ENCODE data around the gene HPSE. TPM values are rescaled to one million over a fixed set of nuclear protein-coding genes. Genes with fewer than 3 reads are reported as not detected.

HPSE gene
- polyA plus RNA-seq, 3 donors, result 21.2 to 65.8 (median 31.2) TPM

DNA sequence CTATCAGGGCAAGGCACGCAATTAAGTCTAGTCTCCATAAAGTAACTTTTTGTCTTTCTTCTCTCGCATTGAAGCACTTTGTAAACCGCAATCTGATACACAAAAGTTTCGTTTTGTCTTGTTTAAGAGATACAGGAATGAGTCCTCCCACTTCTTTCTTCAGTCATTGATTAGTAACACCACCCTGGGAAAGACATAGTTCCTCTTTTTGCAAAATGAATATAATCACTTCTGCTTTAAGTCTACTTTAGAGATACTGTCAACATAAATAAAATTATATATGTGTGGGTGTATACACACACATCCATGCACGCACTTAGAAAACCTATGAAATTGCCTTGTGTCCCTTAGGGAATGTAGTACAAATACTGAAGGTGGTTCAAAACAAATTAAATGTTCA lies 61.7 kb downstream of the HPSE start:
- peak overlapping the region in 1 of 2 donors; percentile 9 for H3K27ac ChIP-seq (ENCODE audit: low read depth in 1 of 2, low read length in 2 of 2)
- peak in 2 of 3 donors; percentile 38 to 48 for DNase-seq
- no peaks in the 10 kb centered on the region for H3K9me3 ChIP-seq (replicated peaks in 1 of 2; ENCODE audit: control insufficient read depth in 1 of 2, insufficient read depth in 1 of 2, low read length in 2 of 2)
- peaks cover 0 to 12% of the 10 kb centered on the region in 2 donors for H3K4me1 ChIP-seq (ENCODE audit: control insufficient read depth in 1 of 2, insufficient read depth in 2 of 2, low read length in 2 of 2)
- no peak overlapping the region for H3K4me2 ChIP-seq (replicated peaks; ENCODE audit: extremely low read depth, low read length, poor library complexity, severe bottlenecking)
- TF ChIP-seq, protein P1, sequence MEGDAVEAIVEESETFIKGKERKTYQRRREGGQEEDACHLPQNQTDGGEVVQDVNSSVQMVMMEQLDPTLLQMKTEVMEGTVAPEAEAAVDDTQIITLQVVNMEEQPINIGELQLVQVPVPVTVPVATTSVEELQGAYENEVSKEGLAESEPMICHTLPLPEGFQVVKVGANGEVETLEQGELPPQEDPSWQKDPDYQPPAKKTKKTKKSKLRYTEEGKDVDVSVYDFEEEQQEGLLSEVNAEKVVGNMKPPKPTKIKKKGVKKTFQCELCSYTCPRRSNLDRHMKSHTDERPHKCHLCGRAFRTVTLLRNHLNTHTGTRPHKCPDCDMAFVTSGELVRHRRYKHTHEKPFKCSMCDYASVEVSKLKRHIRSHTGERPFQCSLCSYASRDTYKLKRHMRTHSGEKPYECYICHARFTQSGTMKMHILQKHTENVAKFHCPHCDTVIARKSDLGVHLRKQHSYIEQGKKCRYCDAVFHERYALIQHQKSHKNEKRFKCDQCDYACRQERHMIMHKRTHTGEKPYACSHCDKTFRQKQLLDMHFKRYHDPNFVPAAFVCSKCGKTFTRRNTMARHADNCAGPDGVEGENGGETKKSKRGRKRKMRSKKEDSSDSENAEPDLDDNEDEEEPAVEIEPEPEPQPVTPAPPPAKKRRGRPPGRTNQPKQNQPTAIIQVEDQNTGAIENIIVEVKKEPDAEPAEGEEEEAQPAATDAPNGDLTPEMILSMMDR (IDR thresholded peaks at IDR 0.05), result no peak
- Mint-ChIP-seq H3K4me1 (peaks cover 19% of the 10 kb centered on the region), H3K27ac (peak overlapping the region in 5 of 7 donors; percentile 28 to 67 (median 43)), H3K4me3 (no peak overlapping the region), H3K27me3 (ENCODE audit: low read depth in 3 of 3) (no peaks in the 10 kb centered on the region), H3K36me3 (peaks cover 74 to 91% of the 10 kb centered on the region in 2 donors), H3K9me3 (no peaks in the 10 kb centered on the region)
- H4K20me1 ChIP-seq (ENCODE audit: insufficient read depth, low read length), result no peaks in the 10 kb centered on the region
- peaks cover 63 to 93% of the 10 kb centered on the region in 2 donors for H3K36me3 ChIP-seq (replicated peaks in 1 of 2; ENCODE audit: control insufficient read depth in 1 of 2, insufficient read depth in 2 of 2, low read length in 2 of 2)
- no peak overlapping the region for H2AFZ ChIP-seq (ENCODE audit: insufficient read depth, low read depth, low read length, poor library complexity, severe bottlenecking)
- intact Hi-C loops (cut with micrococcal nuclease), result no loop called here
- no peaks in the 10 kb centered on the region for H3K27me3 ChIP-seq (ENCODE audit: control insufficient read depth in 2 of 2, insufficient read depth in 2 of 2, low read length in 2 of 2)
- no peak overlapping the region for H3K4me3 ChIP-seq (replicated peaks in 1 of 3; ENCODE audit: low read depth in 2 of 3, low read length in 3 of 3)
- no peak overlapping the region for H3K9ac ChIP-seq (ENCODE audit: insufficient read depth, low read length, poor library complexity, severe bottlenecking)
- no CpG with 5 or more reads among the region's 5 CpGs for WGBS (ENCODE audit: insufficient coverage)
- peaks cover 32% of the 10 kb centered on the region for H3K79me2 ChIP-seq (ENCODE audit: insufficient read depth, low read length)

DNA sequence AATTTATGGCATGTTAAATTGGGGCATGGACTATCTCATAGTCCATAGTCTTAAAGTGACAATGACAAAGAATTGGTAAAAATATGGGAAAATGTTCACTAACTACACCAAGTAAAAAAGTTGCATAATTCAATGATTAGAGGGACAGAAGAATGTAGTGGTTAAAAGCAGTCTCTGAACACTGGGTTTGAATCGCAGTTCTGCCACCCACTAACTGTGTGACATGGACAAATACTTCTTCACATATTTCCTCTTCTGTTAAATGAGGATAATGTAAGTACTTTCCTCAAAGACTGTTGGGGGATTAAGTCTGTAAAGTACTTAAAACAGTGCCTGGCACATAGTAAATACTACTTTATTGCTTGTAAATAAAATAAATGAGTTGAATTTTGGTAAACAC lies 65.4 kb downstream of the HPSE start:
- H3K4me3 Mint-ChIP-seq, result no peak overlapping the region
- Histone ChIP-seq H3K9ac (ENCODE audit: insufficient read depth, low read length, poor library complexity, severe bottlenecking) (no peak overlapping the region), H3K79me2 (ENCODE audit: insufficient read depth, low read length) (peaks cover 10% of the 10 kb centered on the region), H3K27me3 (ENCODE audit: control insufficient read depth in 2 of 2, insufficient read depth in 2 of 2, low read length in 2 of 2) (no peaks in the 10 kb centered on the region), H3K9me3 (replicated peaks in 1 of 2; ENCODE audit: control insufficient read depth in 1 of 2, insufficient read depth in 1 of 2, low read length in 2 of 2) (no peaks in the 10 kb centered on the region), H3K4me3 (replicated peaks in 1 of 3; ENCODE audit: low read depth in 2 of 3, low read length in 3 of 3) (no peak overlapping the region), H3K4me1 (ENCODE audit: control insufficient read depth in 1 of 2, insufficient read depth in 2 of 2, low read length in 2 of 2) (peaks cover 10 to 26% of the 10 kb centered on the region in 2 donors), H3K27ac (ENCODE audit: low read depth in 1 of 2, low read length in 2 of 2) (no peak overlapping the region), H3K36me3 (replicated peaks in 1 of 2; ENCODE audit: control insufficient read depth in 1 of 2, insufficient read depth in 2 of 2, low read length in 2 of 2) (peaks cover 64 to 93% of the 10 kb centered on the region in 2 donors), H4K20me1 (ENCODE audit: insufficient read depth, low read length) (no peaks in the 10 kb centered on the region), H3K4me2 (replicated peaks; ENCODE audit: extremely low read depth, low read length, poor library complexity, severe bottlenecking) (no peak overlapping the region), H2AFZ (ENCODE audit: insufficient read depth, low read depth, low read length, poor library complexity, severe bottlenecking) (no peak overlapping the region)
- H3K4me1 Mint-ChIP-seq, result peaks cover 23% of the 10 kb centered on the region
- no CpG with 5 or more reads among the region's 1 CpG for WGBS (ENCODE audit: insufficient coverage)
- DNase-seq, result no peak
- no peaks in the 10 kb centered on the region for H3K9me3 Mint-ChIP-seq
- TF ChIP-seq, protein P1 (IDR thresholded peaks at IDR 0.05), result no peak
- H3K36me3 Mint-ChIP-seq, result peaks cover 66 to 88% of the 10 kb centered on the region in 2 donors
- no peak overlapping the region for H3K27ac Mint-ChIP-seq
- intact Hi-C loops (cut with micrococcal nuclease), result no loop called here
- H3K27me3 Mint-ChIP-seq (ENCODE audit: low read depth in 3 of 3), result no peaks in the 10 kb centered on the region
